Endothelial cell of hepatic sinusoid (primary cell): Measurements from ENCODE around the gene ABCB11.
"Not testable (repeated sequence)": the region's sequence is repeated elsewhere in the genome, so short reads cannot be mapped to it uniquely, and the experiment has no call there.

Experiments used
- in situ Hi-C: cut with HindIII; loops from 2 replicates; pipeline ENCODE4 v1.10.0; 2017; ENCODE audit warnings: low sequenced_read_pairs

Gene ABCB11

GRCh38 chr2:168901003-168901402 is 130.1 kb downstream of the ABCB11 start, which contains the start of gene G6PC2:
TSS of gene G6PC2 (plus strand) at chr2:168901291. CDS start at chr2:168901332, 41 bp downstream.
- in situ Hi-C loops: loop anchor here (25.0 kb wide), 1 partner anchor 564 kb away; no protein-coding TSS in a partner anchor

- in situ Hi-C loops: no loop called here
Measured at GRCh38 chr2:168897449-168897848, 133.7 kb downstream of the ABCB11 start.

GRCh38 chr2:168896783-168897182 is 134.3 kb downstream of the ABCB11 start:
- in situ Hi-C loops: no loop called here

GRCh38 chr2:168895771-168896170 is 135.4 kb downstream of the ABCB11 start:
- in situ Hi-C loops: no loop called here

- in situ Hi-C loops: no loop called here
Measured at GRCh38 chr2:168894720-168895119, 136.4 kb downstream of the ABCB11 start.

GRCh38 chr2:168894101-168894500 is 137.0 kb downstream of the ABCB11 start:
- in situ Hi-C loops: no loop called here

- in situ Hi-C loops: no loop called here
Measured at GRCh38 chr2:168892327-168892726, 138.8 kb downstream of the ABCB11 start.

- in situ Hi-C loops: no loop called here
Measured at GRCh38 chr2:168890006-168890782, 140.9 kb downstream of the ABCB11 start, which contains the start of gene SPC25. TSS of gene SPC25 (minus strand) at chr2:168890430. CDS start at chr2:168889519, 911 bp downstream.

- in situ Hi-C loops: no loop called here
Measured at GRCh38 chr2:168889635-168890005, 141.5 kb downstream of the ABCB11 start.

- in situ Hi-C loops: loop anchor here (5.0 kb wide), 1 partner anchor 32 kb away; no protein-coding TSS in a partner anchor
Measured at GRCh38 chr2:168884975-168885374, 146.1 kb downstream of the ABCB11 start.

GRCh38 chr2:168882163-168882562 is 149.0 kb downstream of the ABCB11 start:
- in situ Hi-C loops: loop anchor here (5.0 kb wide), 1 partner anchor 35 kb away; no protein-coding TSS in a partner anchor

GRCh38 chr2:168874368-168875054 is 156.6 kb downstream of the ABCB11 start:
- in situ Hi-C loops: loop anchor here (5.0 kb wide), 1 partner anchor 37 kb away; no protein-coding TSS in a partner anchor

GRCh38 chr2:168870824-168871223 is 160.3 kb downstream of the ABCB11 start:
- in situ Hi-C loops: not testable (repeated sequence)
